Stimulated activated CD4-positive, alpha-beta T cell treated with anti-CD3 and anti-CD28 coated beads, Interleukin-1b, Interleukin-23, amount 100 ng/mL, for 48 hours (primary cell): ENCODE data around the gene ARMC2.
"Not testable (repeated sequence)": the region's sequence is repeated elsewhere in the genome, so short reads cannot be mapped to it uniquely, and the experiment has no call there.

ENCODE experiments used
- DNase-seq: peaks from one replicate; pipeline ENCODE4 v3.0.0-alpha.2; 2020

ARMC2 gene

DNA sequence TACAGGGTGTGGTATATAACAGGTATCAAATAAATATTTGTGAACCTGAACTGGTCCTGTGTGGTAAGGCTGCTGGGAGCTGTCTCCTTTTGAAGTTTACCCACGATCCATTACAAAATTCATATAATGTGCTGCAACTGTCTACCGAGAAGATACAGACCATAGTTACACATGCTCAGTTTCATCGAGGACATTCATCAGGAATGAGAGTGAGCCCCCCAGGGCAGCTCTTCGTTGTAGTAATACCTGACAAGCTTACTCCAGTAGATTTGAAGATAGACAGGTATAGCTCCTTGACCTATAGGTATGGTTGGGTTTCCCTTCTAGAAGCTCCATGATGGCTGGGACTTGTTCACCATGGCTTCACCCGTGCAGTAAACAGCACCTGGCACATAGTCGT, 25.7 kb downstream of the ARMC2 start:
- DNase-seq, result no peak

GRCh38 chr6:108874470-108875160, 26.4 kb downstream of the ARMC2 start:
- DNase-seq, result peak; percentile 59

- DNase-seq, result no peak
Observed at GRCh38 chr6:108875161-108875555, 26.9 kb downstream of the ARMC2 start.

DNA sequence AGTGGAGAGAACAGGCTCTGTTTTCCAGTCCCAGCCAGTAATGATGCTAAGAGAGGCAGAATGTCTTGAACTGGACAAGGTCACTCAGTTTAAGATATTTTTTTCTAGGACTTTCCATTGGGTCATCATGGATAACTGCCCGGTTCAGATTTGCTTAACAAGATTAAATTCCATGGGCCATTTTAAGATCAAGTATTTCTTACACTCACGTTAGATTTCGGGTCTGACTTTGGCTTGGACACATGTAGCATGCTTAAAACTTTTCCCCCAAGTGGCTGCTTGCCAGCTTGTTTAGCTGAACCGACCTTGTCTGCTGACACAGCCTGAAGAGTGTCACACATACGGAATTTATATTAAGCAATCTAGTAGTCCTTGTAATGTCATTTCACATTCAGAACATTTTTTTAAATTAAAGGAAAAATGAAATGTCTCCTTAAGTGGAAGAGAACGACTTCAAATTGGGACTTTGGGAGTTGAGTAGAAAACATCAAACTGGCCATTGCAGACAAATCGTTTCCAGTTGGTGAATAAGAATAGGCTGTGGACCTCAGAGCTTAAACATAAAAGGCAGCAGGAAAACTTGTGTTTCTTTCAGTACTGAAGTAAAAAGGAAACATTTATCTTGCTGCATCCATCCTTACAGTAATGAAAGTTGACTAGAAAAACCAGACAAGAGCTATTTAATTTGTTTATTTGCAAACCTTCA, 29.0 kb downstream of the ARMC2 start:
- DNase-seq, result no peak

DNA sequence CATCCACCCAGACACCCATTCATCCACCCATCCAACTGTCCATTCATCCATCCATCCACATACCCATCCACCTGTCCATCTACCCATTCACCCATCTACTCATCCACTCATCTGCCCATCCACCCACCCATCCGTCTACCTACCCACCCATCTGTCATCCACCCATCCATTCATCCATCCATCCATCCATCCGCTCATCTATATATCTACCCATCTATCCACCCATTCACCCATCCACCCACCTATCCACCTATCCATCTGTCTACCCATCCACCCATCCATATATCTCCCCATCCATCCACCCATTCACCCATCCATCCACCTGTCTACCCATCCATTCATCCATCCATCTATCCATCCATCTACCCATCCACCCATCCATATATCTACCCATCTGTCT, 30.7 kb downstream of the ARMC2 start:
- no peak for DNase-seq

DNA sequence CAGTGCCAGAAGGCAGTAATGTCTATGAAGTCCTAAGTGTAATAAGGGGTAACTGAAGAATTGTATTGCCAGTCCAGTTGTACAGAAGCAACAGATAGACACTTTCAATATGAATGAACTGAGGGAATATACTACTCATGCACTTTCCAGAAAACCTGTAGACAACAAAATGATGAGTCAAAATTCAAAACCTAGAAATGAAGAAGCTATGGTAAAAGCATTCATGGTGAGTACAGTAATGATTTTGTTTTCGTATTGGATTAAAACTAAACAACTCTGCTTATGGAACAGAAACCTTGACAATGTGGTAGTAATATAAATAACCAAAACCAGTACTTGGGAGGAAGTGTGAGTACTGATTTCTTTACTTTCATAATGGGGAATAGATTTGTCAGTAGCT, 35.0 kb downstream of the ARMC2 start:
- no peak for DNase-seq

- no peak for DNase-seq
Observed at GRCh38 chr6:108884211-108885059, 36.2 kb downstream of the ARMC2 start.

DNA sequence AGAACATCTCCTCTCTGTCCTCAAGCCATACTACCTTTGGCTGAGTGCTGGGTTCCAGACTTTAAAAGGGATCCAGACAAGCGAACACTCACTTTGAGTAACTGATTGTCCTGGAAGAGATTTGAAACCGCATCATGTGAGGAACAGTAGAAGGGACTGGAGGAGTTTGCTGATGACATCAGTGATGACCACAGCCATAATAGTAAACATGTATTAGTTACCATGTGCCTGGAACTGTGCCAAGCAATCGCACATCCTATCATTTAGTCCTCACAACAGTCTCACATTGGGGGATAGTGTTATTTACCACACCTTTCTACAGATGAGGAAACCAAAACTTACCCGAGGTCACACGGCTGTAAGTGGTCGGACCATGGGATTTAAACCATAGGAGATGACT, 39.8 kb downstream of the ARMC2 start:
- DNase-seq, result no peak

DNA sequence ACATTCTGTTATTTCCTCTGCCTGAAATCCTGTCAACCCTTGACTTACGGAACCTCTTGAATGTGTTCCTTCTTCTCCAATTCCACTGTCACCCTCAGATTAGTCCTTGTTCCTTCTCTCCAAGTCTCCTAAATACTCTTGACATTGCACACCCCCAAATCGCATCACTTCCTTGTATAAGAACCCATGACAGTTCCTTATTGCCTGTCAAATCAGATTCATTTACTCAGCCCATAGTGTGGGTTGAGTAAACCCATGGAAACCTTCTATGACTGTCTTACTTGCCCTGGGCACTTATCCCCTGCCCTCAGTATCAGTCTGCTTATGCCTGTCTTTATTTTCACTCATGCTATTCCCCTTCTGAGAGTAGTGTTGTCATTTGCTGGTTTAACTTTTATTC, 40.5 kb downstream of the ARMC2 start:
- no peak for DNase-seq

GRCh38 chr6:108890898-108891297, 42.7 kb downstream of the ARMC2 start:
- not testable (repeated sequence) for DNase-seq

DNA sequence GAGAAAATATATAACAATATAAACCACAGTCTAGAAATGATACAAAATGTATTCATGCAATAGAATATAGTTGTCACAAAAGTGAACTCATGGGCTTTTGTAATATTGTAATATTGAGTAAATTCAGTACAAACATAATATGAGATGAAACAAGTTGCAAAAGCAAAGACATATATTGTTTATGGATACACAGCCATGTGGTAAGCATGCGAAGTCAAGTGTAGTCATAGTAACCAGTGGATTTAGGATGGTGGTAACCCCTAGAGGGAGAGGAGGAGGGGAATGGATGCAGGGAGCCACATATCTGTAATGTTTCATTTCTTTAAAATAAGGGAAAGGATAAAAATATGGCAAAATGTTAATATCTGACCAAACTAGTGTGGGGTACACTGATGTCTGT, 47.3 kb downstream of the ARMC2 start:
- no peak for DNase-seq

DNA sequence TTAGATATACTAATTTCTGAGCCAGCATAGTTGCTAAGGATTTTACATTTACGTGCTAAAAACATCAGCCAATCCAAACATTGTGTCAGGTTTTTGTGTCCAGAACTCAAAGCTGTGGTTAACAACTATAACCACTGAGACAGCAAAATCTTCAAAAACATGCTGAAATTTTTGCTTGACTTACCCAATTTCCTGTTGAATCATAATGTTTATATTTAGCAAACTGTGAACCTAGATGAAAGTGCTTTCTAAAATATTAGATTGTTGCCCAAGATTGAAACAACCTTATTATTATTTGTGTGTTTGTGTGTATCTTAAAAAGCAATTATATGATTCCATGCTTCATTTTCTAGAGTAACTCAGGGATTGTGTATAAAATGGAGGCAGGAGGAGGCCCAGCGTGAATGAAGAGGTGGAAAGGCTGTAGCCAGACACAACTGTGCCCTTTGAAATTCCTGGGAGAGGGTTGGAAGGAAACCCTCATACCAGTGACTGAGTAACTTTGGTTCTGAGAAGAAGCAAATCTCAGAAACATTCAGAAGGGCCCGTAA, 48.0 kb downstream of the ARMC2 start:
- no peak for DNase-seq

- no peak for DNase-seq
Observed at GRCh38 chr6:108897371-108897770, 49.1 kb downstream of the ARMC2 start.

DNA sequence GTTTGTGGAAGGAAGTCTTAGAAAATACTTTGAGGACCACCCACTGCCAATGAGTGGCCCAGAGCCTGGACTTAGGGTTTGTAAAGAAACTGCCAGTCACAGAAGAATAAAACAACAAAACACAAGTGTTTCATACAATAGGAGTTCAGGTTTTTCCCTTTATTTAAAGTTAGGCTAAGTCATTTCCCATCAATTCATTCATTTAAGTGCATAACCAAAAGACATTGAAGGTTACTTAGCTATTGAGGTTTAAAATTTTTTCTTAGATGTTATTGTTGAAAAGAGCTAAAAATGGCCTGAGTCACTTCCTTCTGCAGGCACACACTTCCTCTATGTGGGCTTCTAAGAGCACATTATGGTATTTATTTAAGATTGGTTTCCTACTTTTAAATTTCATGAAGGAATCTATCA, 54.2 kb downstream of the ARMC2 start:
- DNase-seq, result no peak

- no peak for DNase-seq
Observed at GRCh38 chr6:108903796-108904195, 55.6 kb downstream of the ARMC2 start.

DNA sequence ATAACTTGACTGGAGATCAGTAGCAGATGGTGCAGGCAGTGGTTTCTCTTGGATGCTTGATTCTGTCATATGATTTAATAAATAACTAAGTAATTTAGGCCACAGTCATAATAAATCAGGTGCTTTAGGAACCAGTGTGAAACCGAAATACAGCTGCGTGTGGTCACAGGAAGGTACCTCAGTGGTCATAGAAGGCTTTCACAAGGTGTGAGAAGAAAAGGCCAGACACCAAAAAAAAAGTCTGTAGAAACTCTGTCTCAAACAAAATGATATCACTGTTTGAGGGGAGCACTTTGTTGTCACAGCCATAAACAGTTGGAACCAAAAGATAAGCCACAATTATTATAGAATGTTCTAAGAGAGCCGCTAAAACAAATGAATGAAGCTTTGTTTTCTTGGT, 56.5 kb downstream of the ARMC2 start:
- DNase-seq, result no peak

DNA sequence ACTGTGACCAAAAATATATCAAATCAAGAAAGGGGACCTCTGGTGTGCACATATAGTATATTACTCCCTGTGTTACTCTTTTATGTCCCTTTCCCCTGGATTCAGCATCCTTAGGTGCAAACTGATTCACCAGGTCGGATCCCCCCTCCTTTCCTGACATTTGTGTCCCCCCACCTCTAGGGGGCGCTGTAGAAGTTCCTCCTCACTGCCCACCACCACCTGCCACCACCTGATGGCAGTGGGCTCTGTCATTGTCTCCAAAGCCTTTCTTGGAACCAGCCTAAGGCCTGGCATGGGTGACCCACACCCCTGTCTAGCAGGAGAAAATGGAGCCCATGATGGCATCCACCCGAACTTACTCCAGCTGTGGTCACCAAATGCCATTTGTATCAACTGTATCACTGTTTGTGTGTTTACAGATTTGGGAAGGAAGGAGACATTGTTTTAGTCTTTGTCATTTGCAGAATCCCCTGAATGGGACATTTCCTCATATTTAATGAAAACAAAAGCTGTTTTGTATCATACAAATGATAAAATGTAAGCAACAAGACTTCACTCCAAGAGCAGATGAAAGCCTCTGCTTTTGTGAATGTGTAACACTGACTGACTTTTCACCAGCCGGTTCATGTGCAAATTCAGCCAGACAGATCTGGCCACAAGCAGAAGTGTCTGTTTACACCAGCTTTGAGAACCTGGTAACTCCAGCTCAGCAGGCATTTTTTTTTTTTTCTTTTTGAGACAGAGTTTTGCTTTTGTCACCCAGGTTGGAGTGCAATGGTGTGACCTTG, 66.2 kb downstream of the ARMC2 start:
- peak; percentile 45 for DNase-seq

DNA sequence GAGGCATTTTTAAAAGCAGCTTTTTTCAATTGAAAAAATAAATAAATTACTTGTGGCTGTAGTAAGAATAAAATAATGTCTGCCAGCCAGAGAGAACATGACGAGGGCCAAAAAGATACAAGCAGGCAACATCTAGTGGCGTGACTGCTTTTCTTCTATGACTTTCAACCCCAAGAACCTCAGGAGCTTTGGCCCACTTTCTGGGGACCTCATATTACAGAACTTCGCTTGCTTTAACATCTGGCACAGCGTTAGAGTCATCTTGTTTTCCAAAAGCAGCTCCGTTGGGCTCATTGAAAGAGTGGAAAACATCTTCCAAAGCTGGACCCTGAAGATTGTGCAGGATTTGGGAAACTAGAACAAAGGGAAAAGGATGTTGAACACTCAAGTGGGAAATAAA, 67.0 kb downstream of the ARMC2 start:
- no peak for DNase-seq

DNA sequence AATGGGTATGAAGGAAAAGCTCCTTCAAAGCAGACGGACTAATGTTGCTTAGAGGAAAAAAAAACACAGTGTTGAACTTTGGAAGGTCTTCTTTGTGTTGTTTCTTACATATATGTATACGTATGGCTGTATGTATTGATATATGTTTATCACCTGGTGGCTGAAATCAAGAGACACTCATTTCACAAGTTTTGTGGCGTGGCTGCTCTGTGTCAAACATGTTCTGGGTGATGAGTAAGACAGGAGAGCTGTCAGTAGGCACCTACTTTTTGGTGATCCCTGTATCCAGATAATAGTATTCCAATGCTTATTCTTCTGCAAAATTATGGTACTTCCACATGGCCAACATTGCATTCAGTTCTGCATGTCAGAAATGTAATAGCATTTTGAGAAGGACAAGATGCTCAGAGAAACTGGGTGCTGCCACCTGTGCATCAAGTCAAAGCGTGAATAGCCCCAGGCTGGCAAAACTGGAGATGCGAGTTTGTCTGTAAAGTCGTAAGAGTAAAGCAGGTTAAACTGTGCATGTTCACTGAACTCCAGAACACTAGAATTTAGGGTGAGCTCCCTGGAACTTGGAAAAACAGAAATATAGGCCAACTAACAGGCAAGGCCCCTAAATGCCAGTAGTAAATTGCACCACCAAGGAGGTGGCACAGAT, 67.9 kb downstream of the ARMC2 start:
- DNase-seq, result no peak

DNA sequence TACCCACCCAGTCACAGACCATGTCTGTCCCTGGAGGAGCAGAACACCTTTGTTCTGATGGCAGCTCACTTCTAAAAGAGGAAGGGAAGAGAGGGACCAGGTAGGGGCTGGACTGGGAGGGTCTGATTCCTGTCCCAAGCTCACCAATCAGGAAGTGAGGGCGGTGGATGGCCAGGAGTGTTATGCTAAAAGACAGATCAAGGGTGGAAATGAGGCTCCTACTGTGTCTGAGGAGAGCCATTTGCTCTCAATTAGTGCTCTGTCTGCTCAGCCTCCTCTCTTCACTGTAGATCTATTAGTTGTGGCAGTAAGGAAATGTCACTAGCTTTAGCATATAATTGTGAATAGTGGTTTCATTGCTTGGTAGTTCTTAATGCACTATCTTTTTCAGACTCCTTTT, 72.5 kb downstream of the ARMC2 start:
- DNase-seq, result no peak

DNA sequence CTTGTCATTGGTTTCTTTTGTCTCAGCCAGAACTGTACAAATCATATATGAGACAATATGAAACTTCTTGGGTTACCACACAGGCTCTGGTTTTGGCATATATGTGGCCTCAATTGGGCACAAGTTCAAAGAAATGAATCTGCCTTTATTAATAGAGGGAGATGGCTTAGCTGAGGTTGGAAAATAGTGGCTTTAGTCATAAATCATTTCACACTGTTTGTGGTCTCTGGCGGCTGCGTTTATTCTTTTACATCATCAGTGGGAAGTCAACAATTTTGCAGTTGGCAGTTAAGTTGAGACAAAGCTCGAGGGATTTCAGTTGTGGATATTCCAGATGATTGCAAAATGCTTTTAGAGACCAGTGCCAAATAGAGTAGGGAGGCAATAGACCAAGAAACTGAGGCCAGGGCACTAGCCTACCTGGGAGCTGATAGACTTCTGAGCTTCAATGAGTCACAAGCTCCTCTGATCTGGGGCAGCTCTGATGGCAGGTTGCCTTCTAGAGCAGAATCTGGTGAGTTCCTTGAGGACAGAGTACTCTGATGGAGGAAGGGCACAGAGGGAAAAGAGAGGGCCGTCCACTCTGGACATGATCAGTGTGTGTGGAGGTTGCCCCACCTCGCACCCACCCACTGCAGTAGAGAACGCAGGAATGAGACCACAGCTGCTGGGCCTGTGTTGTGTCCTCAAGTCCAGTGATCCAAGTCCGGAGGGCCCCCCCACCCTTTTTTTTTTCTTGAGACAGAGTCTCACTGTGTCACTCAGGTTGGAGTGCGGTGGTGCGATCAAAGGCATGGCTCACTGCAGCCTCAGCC, 73.5 kb downstream of the ARMC2 start:
- peak; percentile 24 for DNase-seq
